Left lung (tissue), 10 donors: ENCODE data around the gene SPINK4. TPM values are rescaled to one million over a fixed set of nuclear protein-coding genes. Genes with fewer than 3 reads are reported as not detected.
A peak's percentile ranks its signal among the peaks of the same experiment; 100 is the strongest.

Source experiments
- ATAC-seq: fragments of 200-7000 bp; cut with Tn5 transposase; one replicate; pipeline ENCODE4 v1.9.1; 2020; ENCODE audit warnings: moderate library complexity
- DNase-seq, 4 donors: peaks; one replicate each; pipeline ENCODE4 v3.0.0-alpha.2; 2013 to 2020
- H3K27ac ChIP-seq, 2 donors: fragments of 200-600 bp; sonication (generic) in 1 of 2; one replicate each; pipeline versions ENCODE4 v1.5.0 to v1.8.0; 2020 to 2021
- H3K27me3 ChIP-seq, 2 donors: fragments of 200-600 bp; sonication (generic) in 1 of 2; one replicate each; pipeline versions ENCODE4 v1.5.0 to v1.8.0; 2020 to 2021
- H3K36me3 ChIP-seq, 2 donors: fragments of 200-600 bp; sonication (generic) in 1 of 2; one replicate each; pipeline versions ENCODE4 v1.5.0 to v1.8.0; 2020 to 2021
- H3K4me1 ChIP-seq, 2 donors: fragments of 200-600 bp; one replicate each; pipeline ENCODE4 v1.8.0; 2021
- H3K4me3 ChIP-seq, 2 donors: fragments of 200-600 bp; sonication (generic) in 1 of 2; one replicate each; pipeline versions ENCODE4 v1.5.0 to v1.8.0; 2020 to 2021; ENCODE audit warnings: mild to moderate bottlenecking in 1 of 2
- H3K9me3 ChIP-seq, 2 donors: fragments of 200-600 bp; sonication (generic) in 1 of 2; one replicate each; pipeline versions ENCODE4 v1.5.0 to v1.8.0; 2020 to 2021
- CTCF ChIP-seq, 2 donors: fragments of 200-600 bp; sonication (generic) in 1 of 2; IDR thresholded peaks; one replicate each; pipeline versions ENCODE4 v1.5.0 to v1.8.0; 2021; ENCODE audit warnings: antibody characterized with exemption in 2 of 2
- intact Hi-C, 2 donors: fragments of 100-400 bp; cut with DNase I; formaldehyde crosslinking; loops; one replicate each; pipeline versions ENCODE4 v1.11.2 to v1.14.2; 2022
- polyA plus RNA-seq, 6 donors: library from polyadenylated mRNA; unstranded; fragments of 120-200 nt; gene quantifications; one replicate each; pipeline ENCODE4 v1.2.1, GENCODE V29; 2013; ENCODE audit not compliant: insufficient read length in 6 of 6
- total RNA-seq, 2 donors: library from RNA; stranded (reverse); fragmentation: NEBNext Ultra II Directional; extraction: Animal tissue kit (Norgen Biotek cat#: 25700); gene quantifications; one replicate each; pipeline ENCODE4 v1.2.1, GENCODE V29; 2021
- donor health status: DM: no; HTN: yes; CAD: no.
- donor health status: DM: no; HTN: no; CAD: no.

The SPINK4 gene
- total and polyA plus RNA-seq, 8 donors, result not detected

GRCh38 chr9:33233626-33234342, 6.2 kb upstream of the SPINK4 start:
- no peak for TF ChIP-seq CTCF (IDR thresholded peaks at IDR 0.05)
- H3K27me3 ChIP-seq, result no peaks in the 10 kb centered on the region
- H3K9me3 ChIP-seq, result no peaks in the 10 kb centered on the region
- H3K27ac ChIP-seq, result peak overlapping the region; percentile 41 to 60
- peak; percentile 77 for ATAC-seq
- no peaks in the 10 kb centered on the region for H3K36me3 ChIP-seq
- H3K4me3 ChIP-seq, result no peak overlapping the region
- intact Hi-C loops, result no loop called here
- H3K4me1 ChIP-seq, result no peaks in the 10 kb centered on the region
- peak in 2 of 4 donors; percentile 73 to 84 for DNase-seq

DNA sequence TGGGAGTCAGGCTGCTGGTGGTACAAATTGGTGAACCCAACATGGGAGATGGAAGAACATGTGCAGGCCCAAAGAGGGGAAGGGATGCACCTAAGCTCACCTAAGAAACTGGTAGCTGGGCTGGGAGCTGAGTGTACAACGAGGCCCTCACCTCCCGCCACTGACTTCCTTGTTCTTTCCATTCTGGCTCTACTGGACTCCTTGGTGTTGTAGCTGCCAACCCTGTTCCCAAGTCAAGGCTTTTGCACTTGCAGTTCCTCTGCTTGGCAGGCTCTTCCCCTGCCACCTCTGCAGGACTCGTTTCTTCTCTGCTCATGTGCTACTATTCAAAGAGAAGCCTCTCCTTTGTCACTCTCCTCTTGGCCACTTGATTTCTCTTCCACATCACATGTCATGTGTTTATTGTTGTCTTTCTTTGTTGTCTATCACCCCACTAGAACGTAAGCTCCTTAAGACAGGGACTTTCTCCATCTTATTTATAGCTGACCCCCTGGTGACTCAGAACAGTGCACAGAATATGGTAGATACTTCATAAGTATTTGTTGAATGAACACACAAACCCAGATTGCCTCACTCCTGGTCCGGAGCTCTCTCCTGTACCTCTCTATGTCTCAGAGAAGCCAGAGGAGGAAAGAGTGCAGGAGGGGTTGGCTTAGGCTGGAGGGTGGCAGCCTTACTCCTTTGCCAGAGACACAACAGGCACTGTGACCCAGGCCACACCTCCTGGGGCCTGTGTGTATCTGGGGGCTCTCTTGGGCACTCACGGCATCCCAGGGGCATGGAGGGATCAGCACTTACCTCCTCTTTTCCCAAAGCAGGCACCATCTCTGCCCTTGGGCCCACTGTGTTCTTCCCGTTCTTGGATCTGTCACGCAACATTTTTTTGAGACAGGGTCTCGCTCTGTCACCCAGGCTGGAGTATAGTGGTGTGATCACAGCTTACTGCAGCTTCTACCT, 5.2 kb upstream of the SPINK4 start:
- no peaks in the 10 kb centered on the region for H3K27me3 ChIP-seq
- no peaks in the 10 kb centered on the region for H3K4me1 ChIP-seq
- peak overlapping the region; percentile 41 to 60 for H3K27ac ChIP-seq
- H3K9me3 ChIP-seq, result no peaks in the 10 kb centered on the region
- ATAC-seq (peak; percentile 50), DNase-seq (no peak)
- intact Hi-C loops, result no loop called here
- no peak overlapping the region for H3K4me3 ChIP-seq
- H3K36me3 ChIP-seq, result no peaks in the 10 kb centered on the region
- TF ChIP-seq CTCF (IDR thresholded peaks at IDR 0.05), result no peak

GRCh38 chr9:33236571-33236970, 3.4 kb upstream of the SPINK4 start:
- no peaks in the 10 kb centered on the region for H3K36me3 ChIP-seq
- H3K9me3 ChIP-seq, result no peaks in the 10 kb centered on the region
- intact Hi-C loops, result no loop called here
- no peaks in the 10 kb centered on the region for H3K4me1 ChIP-seq
- H3K4me3 ChIP-seq, result no peak overlapping the region
- DNase-seq, result no peak
- H3K27me3 ChIP-seq, result no peaks in the 10 kb centered on the region
- no peak for TF ChIP-seq CTCF (IDR thresholded peaks at IDR 0.05)
- ATAC-seq, result no peak
- H3K27ac ChIP-seq, result no peak overlapping the region

DNA sequence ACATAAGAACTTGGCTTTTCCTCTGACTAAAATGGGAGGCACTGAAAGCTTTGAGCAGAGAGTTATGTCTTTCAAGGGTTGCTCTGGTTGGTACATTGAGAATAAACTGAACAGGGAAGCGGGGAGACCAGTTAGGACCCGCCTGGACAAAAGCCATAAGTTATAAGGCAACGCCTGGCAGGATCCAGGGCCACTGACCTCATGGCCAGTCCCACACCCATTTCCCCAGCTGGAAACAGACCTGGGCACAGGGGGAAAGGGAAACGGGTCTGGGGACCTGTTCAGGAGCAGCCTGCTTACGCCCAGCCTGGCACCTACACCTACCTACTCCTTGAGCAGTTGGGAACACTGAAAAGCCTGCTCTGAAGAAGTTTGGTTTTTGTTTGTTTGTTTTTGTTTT, 1.3 kb downstream of the SPINK4 start:
- H3K4me3 ChIP-seq, result no peak overlapping the region
- no peaks in the 10 kb centered on the region for H3K4me1 ChIP-seq
- intact Hi-C loops, result no loop called here

More for the DNA sequence above, 1.3 kb downstream of the SPINK4 start:
- Histone ChIP-seq H3K27ac (no peak overlapping the region), H3K27me3 (no peaks in the 10 kb centered on the region), H3K9me3 (no peaks in the 10 kb centered on the region), H3K36me3 (no peaks in the 10 kb centered on the region)
- DNase-seq (no peak), ATAC-seq (no peak)
- no peak for TF ChIP-seq CTCF (IDR thresholded peaks at IDR 0.05)
